ENCODE data around the gene HGS.
A peak's percentile ranks its signal among the peaks of the same experiment; 100 is the strongest.

Gene HGS

GRCh38 chr17:81696218-81696941 is 12.6 kb downstream of the HGS start:
- Histone ChIP-seq H3K4me3 (ENCODE audit: severe bottlenecking) (no peak overlapping the region), H3K27me3 (ENCODE audit: insufficient read depth, poor library complexity, severe bottlenecking) (no peaks in the 10 kb centered on the region), H3K9me3 (ENCODE audit: severe bottlenecking) (no peaks in the 10 kb centered on the region), H3K4me1 (ENCODE audit: insufficient read depth, poor library complexity, severe bottlenecking) (no peaks in the 10 kb centered on the region), H3K27ac (ENCODE audit: poor library complexity, severe bottlenecking) (no peak overlapping the region), H3K36me3 (ENCODE audit: low read depth) (peaks cover 91% of the 10 kb centered on the region)
- TF ChIP-seq, protein P1, sequence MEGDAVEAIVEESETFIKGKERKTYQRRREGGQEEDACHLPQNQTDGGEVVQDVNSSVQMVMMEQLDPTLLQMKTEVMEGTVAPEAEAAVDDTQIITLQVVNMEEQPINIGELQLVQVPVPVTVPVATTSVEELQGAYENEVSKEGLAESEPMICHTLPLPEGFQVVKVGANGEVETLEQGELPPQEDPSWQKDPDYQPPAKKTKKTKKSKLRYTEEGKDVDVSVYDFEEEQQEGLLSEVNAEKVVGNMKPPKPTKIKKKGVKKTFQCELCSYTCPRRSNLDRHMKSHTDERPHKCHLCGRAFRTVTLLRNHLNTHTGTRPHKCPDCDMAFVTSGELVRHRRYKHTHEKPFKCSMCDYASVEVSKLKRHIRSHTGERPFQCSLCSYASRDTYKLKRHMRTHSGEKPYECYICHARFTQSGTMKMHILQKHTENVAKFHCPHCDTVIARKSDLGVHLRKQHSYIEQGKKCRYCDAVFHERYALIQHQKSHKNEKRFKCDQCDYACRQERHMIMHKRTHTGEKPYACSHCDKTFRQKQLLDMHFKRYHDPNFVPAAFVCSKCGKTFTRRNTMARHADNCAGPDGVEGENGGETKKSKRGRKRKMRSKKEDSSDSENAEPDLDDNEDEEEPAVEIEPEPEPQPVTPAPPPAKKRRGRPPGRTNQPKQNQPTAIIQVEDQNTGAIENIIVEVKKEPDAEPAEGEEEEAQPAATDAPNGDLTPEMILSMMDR (IDR thresholded peaks at IDR 0.05; ENCODE audit: poor library complexity, severe bottlenecking), result no peak
- no peak for ATAC-seq (ENCODE audit: low read depth)
- no peak for DNase-seq (ENCODE audit: low spot score)

- Histone ChIP-seq H3K27me3 (ENCODE audit: insufficient read depth, poor library complexity, severe bottlenecking) (no peaks in the 10 kb centered on the region), H3K4me1 (ENCODE audit: insufficient read depth, poor library complexity, severe bottlenecking) (peaks cover 7% of the 10 kb centered on the region), H3K27ac (ENCODE audit: poor library complexity, severe bottlenecking) (no peak overlapping the region), H3K9me3 (ENCODE audit: severe bottlenecking) (no peaks in the 10 kb centered on the region), H3K36me3 (ENCODE audit: low read depth) (peaks cover 90% of the 10 kb centered on the region), H3K4me3 (ENCODE audit: severe bottlenecking) (no peak overlapping the region)
- DNase-seq (ENCODE audit: low spot score), result no peak
- TF ChIP-seq, protein P1 (IDR thresholded peaks at IDR 0.05; ENCODE audit: poor library complexity, severe bottlenecking), result no peak
- ATAC-seq (ENCODE audit: low read depth), result no peak
Measured at GRCh38 chr17:81697261-81698044, 13.6 kb downstream of the HGS start.

- Histone ChIP-seq H3K4me1 (ENCODE audit: insufficient read depth, poor library complexity, severe bottlenecking) (peaks cover 7% of the 10 kb centered on the region), H3K36me3 (ENCODE audit: low read depth) (peaks cover 72% of the 10 kb centered on the region), H3K9me3 (ENCODE audit: severe bottlenecking) (no peaks in the 10 kb centered on the region), H3K27ac (ENCODE audit: poor library complexity, severe bottlenecking) (peak overlapping the region; percentile 84), H3K27me3 (ENCODE audit: insufficient read depth, poor library complexity, severe bottlenecking) (no peaks in the 10 kb centered on the region), H3K4me3 (ENCODE audit: severe bottlenecking) (no peak overlapping the region)
- no peak for ATAC-seq (ENCODE audit: low read depth)
- peak; percentile 58 for DNase-seq (ENCODE audit: low spot score)
- TF ChIP-seq, protein P1 (IDR thresholded peaks at IDR 0.05; ENCODE audit: poor library complexity, severe bottlenecking), result no peak
Measured at GRCh38 chr17:81700353-81701287, 16.8 kb downstream of the HGS start.

DNA sequence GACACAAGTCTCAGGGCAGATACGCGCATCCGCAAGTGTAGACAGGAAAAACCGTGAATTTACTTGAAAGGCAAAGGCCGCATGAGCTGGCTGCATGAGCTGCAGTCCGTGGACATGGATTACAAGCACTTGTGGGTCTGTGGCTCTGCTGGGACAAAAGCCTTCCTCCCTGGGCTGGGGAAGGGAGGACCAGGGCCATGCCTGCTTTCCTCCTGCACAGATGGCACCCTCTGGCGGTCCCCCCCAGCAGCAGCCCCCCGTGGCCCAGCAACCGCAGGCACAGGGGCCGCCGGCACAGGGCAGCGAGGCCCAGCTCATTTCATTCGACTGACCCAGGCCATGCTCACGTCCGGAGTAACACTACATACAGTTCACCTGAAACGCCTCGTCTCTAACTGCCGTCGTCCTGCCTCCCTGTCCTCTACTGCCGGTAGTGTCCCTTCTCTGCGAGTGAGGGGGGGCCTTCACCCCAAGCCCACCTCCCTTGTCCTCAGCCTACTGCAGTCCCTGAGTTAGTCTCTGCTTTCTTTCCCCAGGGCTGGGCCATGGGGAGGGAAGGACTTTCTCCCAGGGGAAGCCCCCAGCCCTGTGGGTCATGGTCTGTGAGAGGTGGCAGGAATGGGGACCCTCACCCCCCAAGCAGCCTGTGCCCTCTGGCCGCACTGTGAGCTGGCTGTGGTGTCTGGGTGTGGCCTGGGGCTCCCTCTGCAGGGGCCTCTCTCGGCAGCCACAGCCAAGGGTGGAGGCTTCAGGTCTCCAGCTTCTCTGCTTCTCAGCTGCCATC is 17.7 kb downstream of the HGS start:
- Histone ChIP-seq H3K4me1 (ENCODE audit: insufficient read depth, poor library complexity, severe bottlenecking) (peaks cover 7% of the 10 kb centered on the region), H3K27me3 (ENCODE audit: insufficient read depth, poor library complexity, severe bottlenecking) (no peaks in the 10 kb centered on the region), H3K27ac (ENCODE audit: poor library complexity, severe bottlenecking) (peak overlapping the region; percentile 84), H3K4me3 (ENCODE audit: severe bottlenecking) (peak overlapping the region; percentile 88), H3K36me3 (ENCODE audit: low read depth) (peaks cover 73% of the 10 kb centered on the region), H3K9me3 (ENCODE audit: severe bottlenecking) (no peaks in the 10 kb centered on the region)
- TF ChIP-seq, protein P1 (IDR thresholded peaks at IDR 0.05; ENCODE audit: poor library complexity, severe bottlenecking), result peak; percentile 5
- ATAC-seq (ENCODE audit: low read depth) (peak; percentile 33; the same call in 1 of the 3 replicates), DNase-seq (ENCODE audit: low spot score) (peak; percentile 65)

Data from RWPE2 (cell line).